SK-N-DZ (cell line): Measurements from ENCODE around the gene RNF217. TPM values are rescaled to one million over a fixed set of nuclear protein-coding genes. Genes with fewer than 3 reads are reported as not detected.
"Not testable (repeated sequence)": the region's sequence is repeated elsewhere in the genome, so short reads cannot be mapped to it uniquely, and the experiment has no call there.

Experiments
- DNase-seq: peaks from one replicate; pipeline ENCODE4 v3.0.0-alpha.2; 2015; ENCODE audit warnings: low spot score
- polyA plus RNA-seq, 2 experiments: library from polyadenylated mRNA; depleted of rRNA; stranded (reverse); fragments of >200 nt; gene quantifications; 2 replicates each; pipeline ENCODE4 v1.2.3, GENCODE V29; 2014

The RNF217 gene, protein sequence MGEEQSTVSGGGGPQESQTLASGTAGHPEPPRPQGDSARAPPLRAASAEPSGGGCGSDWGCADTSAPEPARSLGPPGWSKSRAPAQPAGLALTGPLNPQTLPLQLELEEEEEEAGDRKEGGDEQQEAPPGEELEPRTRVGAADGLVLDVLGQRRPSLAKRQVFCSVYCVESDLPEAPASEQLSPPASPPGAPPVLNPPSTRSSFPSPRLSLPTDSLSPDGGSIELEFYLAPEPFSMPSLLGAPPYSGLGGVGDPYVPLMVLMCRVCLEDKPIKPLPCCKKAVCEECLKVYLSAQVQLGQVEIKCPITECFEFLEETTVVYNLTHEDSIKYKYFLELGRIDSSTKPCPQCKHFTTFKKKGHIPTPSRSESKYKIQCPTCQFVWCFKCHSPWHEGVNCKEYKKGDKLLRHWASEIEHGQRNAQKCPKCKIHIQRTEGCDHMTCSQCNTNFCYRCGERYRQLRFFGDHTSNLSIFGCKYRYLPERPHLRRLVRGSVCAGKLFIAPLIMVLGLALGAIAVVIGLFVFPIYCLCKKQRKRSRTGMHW
- polyA plus RNA-seq (2014; cell fraction: cytosol; rRNA removed): 1.8 and 2.3 TPM in 2 replicates
- 4.2 and 4.3 TPM in 2 replicates for polyA plus RNA-seq (2014; cell fraction: nucleus; rRNA removed)

- DNase-seq: peak; percentile 57
Measured at GRCh38 chr6:124961777-124962638, at the start of gene RNF217. Gene RNF217 (plus strand): TSS chr6:124962437. CDS start chr6:124962545, 108 bp downstream.

DNA sequence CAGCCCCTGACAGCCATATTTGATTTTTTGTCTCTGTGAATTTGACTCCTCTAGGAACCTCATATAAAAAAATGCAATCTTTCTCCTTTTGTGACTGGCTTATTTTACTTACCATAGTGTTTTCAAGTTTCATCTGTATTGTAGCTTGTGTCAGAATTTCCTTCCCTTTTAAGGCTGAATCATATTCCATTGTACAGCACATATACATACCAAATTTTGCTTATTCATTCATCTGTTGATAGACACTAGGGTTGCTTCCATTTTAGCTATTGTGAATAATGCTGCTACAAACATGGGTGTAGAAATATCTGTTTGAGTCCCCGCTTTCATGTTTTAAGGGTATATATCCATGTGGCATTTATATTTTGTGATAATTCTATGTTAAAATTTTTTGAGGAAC lies 49.2 kb upstream of the RNF217 start:
- no peak for DNase-seq

GRCh38 chr6:124917769-124918168 lies 44.5 kb upstream of the RNF217 start:
- no peak for DNase-seq

- DNase-seq: not testable (repeated sequence)
Measured at GRCh38 chr6:124919703-124920102, 42.5 kb upstream of the RNF217 start.

DNA sequence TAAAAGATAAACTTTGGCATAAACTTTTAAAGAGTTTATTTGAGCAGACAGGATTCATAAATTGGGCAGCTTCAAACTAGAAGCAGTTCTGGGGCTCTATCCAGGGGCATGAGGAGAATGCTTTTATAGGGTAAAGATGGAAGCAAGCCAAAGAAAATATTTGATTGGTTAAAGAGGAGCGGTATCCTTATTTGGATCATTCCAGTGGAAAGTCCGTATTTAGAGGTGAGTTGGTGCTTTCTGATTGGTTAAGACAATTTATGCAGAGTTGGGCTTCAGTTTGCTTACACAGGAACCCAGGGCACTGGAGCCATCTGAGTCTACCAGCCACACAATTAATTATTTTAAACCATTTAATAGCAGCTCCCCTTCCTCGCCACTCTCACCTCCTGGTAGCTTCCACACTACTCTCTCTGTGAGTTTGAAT lies 37.9 kb upstream of the RNF217 start:
- no peak for DNase-seq

DNA sequence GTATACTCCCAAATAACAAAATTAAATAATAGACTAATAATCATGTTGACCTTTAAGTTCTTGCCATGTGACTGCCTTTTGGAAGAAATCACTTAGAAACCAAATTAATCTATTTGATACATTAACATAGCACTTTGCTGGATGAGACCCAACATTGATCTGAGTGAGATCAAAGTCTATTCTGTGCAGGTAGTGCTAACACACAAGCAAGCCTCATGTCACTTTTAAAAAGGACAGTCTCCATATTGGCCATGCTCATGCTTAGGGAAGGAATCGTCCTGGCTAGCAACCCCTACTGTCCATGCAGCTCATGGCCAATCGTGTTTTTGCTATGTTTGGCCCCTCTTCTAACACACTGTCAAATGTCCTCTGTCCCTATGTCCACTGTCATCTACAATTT lies 35.8 kb upstream of the RNF217 start:
- DNase-seq: no peak

- DNase-seq: no peak
Measured at GRCh38 chr6:124927806-124928205, 34.4 kb upstream of the RNF217 start.

GRCh38 chr6:124928851-124929250 lies 33.4 kb upstream of the RNF217 start:
- no peak for DNase-seq

- no peak for DNase-seq
Measured at GRCh38 chr6:124937645-124938044, 24.6 kb upstream of the RNF217 start.

- DNase-seq: no peak
Measured at GRCh38 chr6:124941259-124941658, 21.0 kb upstream of the RNF217 start.

DNA sequence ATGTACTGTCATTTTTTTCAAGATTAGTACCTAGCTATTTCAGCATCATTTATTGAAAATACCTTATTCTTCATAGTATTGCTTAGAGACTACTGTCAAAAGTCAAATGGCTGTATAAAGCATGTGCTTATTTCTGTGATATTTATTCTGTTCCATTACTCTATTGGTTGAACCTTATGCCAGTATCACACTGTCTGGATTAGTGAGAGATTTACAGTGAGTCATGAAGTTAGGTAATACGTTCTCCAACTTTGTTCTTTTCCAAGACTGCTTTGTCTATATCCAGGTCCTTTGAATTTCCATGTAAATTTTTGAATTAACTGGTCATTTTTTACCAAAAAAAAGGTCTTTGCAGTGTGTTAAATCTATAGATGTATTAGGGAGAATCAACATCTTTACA lies 18.6 kb upstream of the RNF217 start:
- no peak for DNase-seq

DNA sequence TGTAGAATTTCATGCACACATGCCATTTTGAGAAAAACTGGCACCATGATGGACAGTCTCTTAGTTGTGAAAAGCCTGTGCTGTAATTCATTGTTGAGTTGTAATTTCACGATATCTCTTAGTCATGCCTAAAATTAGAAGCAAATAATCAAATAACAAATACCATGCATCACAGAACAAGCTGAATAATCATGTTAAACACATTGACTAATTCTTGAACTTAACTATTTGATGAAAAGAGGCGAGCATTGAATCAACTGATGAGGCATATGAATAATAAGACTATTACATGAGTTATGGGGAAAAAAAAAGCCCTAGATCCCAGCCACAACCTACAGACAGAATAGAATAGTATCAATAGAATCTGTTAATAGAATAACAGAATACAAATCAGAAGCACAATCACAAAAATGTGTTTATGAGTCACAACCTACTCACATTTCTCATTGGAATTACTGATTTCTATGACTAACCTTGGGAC lies 14.2 kb upstream of the RNF217 start:
- DNase-seq: no peak

- DNase-seq: no peak
Measured at GRCh38 chr6:124949706-124950105, 12.5 kb upstream of the RNF217 start.

DNA sequence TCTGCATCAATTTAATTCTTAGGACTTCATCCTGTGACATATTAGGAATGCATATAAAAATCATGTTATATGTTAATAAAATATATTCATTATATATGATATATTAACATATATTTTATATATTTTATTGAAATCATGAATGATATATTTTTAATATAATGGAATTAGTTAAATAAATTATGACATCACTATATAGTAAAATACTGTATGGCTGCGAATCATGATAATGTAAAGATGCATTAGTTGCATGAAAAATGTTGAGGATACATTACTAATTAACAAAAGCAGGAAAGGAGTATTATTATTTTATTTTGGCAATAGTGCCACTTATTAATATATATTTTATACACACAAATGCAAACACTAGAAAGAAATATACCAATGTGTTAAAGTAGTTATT lies 8.4 kb upstream of the RNF217 start:
- no peak for DNase-seq

- no peak for DNase-seq
Measured at GRCh38 chr6:124955108-124955856, 7.0 kb upstream of the RNF217 start.

- DNase-seq: no peak
Measured at GRCh38 chr6:124956018-124956417, 6.2 kb upstream of the RNF217 start.

GRCh38 chr6:124958149-124958548 lies 4.1 kb upstream of the RNF217 start:
- no peak for DNase-seq

DNA sequence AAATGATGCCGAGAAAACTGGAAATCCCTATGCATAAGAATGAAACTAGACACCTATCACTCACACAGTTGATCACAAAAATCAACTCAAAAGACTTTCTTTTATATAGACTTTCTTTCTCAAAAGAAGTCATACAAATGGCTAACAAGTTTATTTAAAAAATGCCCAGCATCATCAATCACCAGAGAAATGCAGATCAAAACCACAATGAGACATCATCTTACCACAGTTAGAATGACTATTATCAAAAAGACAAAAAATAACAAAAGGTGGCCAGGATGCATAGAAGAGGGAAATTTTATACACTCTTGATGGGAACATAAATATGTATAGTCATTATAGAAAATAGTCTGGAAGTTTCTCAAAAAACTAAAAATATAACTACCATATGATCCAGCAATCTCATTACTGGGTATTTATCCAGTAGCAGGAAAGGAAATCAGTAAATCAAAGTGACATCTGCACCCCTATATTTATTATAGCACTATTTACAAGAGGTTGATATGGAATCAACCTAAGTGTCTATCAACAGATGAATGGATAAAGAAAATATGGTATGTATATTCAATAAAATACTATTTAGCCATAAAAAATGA lies 3.4 kb upstream of the RNF217 start:
- DNase-seq: no peak

GRCh38 chr6:124960757-124961463 lies 1.3 kb upstream of the RNF217 start:
- DNase-seq: no peak

DNA sequence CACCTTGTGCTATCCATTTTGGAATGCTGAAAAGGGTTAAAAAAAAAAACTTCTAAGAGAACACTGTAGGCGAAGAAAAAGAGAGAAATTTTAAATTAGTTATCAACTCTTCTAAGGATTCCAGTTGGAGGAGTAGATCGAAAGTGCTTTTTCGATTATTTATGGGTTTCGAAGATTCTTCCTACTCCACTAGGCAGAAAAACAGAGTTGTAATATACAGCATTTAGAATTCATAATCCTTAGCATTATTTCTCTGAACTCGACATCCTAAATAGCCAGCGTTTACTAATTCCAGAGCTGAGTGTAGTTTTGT lies 817 bp upstream of the RNF217 start:
- no peak for DNase-seq
